OCI-LY7 (cell line): ENCODE measurements around the gene IQGAP2.

Experiments
- EZH2phosphoT487 ChIP-seq: fragments of 200-600 bp; sonication (generic); IDR thresholded peaks from 2 replicates; pipeline ENCODE4 v1.6.1; 2018; ENCODE audit warnings: low read depth, borderline replicate concordance, mild to moderate bottlenecking, mixed run types, antibody characterized with exemption, low read length, moderate library complexity, mixed read lengths
- TF ChIP-seq, protein P1 (sequence below): fragments of 200-600 bp; sonication (generic); conservative IDR thresholded peaks from 2 replicates; pipeline ENCODE4 v1.5.1; 2014; ENCODE audit warnings: mild to moderate bottlenecking, antibody characterized with exemption, low read length, moderate library complexity, mixed read lengths

DNA sequence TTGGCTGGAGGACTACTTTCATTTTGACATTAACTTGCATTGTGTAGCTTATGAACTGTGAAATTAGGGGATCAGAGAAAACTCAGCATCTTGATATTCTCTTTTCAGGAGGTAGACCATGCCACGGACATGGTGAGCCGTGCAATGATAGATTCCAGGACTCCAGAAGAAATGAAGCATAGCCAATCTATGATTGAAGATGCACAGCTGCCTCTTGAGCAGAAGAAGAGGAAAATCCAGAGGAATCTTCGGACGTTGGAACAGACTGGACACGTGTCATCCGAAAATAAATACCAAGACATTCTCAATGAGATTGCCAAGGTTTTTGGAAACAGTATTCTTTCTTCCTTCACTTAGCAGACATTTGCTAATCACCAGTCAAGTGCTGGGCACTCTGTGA lies 292.3 kb downstream of the IQGAP2 start:
- TF ChIP-seq, protein P1, sequence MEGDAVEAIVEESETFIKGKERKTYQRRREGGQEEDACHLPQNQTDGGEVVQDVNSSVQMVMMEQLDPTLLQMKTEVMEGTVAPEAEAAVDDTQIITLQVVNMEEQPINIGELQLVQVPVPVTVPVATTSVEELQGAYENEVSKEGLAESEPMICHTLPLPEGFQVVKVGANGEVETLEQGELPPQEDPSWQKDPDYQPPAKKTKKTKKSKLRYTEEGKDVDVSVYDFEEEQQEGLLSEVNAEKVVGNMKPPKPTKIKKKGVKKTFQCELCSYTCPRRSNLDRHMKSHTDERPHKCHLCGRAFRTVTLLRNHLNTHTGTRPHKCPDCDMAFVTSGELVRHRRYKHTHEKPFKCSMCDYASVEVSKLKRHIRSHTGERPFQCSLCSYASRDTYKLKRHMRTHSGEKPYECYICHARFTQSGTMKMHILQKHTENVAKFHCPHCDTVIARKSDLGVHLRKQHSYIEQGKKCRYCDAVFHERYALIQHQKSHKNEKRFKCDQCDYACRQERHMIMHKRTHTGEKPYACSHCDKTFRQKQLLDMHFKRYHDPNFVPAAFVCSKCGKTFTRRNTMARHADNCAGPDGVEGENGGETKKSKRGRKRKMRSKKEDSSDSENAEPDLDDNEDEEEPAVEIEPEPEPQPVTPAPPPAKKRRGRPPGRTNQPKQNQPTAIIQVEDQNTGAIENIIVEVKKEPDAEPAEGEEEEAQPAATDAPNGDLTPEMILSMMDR = no peak
- no peak for TF ChIP-seq EZH2phosphoT487
